Suppressor macrophage treated with lipopolysaccharide for 1 hour (primary cell): ENCODE data around the gene ZFYVE16.
"Not testable (repeated sequence)": the region's sequence is repeated elsewhere in the genome, so short reads cannot be mapped to it uniquely, and the experiment has no call there.

Experiments used
- DNase-seq, 3 donors: peaks; one replicate each; pipeline ENCODE4 v3.0.0-alpha.2; 2020 to 2022

ZFYVE16 gene

DNA sequence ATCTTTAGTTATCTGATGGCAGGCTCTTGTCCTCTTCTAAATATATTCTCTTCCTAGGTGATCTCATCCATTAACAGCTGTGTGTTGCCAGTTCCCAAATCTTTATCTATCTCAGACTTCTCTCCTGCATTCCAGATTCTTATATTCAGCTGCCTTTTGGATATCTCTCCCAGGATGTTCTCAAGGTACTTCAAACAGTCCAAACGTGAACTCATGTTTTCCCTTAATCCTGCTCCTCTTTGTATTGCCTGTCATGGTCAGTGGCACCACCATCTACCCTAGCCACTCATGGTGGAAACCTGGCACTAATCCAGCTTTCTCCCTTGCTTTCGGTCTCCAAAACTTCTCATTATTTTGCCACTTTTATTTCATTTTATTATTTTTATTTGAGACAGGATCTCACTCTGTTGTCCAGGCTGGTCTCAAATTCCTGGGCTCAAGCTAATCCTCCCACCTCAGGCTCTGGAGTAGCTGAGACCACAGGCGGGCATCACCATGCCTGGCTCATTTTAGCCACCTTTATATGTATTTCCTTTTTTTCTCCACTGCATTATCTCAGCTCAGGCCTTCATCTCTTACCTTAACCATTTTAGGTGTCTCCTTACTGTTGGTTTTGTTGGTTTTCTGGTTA, 3.8 kb downstream of the ZFYVE16 start:
- DNase-seq: peak in 2 of 3 donors; percentile 9 to 38

DNA sequence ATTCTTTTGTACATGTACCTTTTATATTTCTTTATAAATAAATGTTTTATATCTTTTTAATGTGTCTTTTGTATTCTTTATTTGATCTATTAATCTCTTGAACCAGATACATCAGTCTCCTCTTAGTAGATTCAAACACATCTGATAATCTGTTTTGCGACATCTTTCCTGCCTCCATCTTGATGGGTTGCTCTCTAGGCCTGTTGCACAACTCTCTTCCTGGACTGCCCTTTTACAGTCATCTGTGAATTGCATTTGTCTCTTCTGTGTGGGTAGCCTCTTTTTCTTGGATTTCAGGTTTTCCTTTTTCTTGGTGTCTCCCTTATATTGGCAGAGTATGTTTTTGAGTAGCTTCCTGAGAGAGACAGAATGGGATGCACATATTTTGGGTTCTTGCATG, 6.2 kb downstream of the ZFYVE16 start:
- DNase-seq: peak; percentile 60 to 71 (median 68)

DNA sequence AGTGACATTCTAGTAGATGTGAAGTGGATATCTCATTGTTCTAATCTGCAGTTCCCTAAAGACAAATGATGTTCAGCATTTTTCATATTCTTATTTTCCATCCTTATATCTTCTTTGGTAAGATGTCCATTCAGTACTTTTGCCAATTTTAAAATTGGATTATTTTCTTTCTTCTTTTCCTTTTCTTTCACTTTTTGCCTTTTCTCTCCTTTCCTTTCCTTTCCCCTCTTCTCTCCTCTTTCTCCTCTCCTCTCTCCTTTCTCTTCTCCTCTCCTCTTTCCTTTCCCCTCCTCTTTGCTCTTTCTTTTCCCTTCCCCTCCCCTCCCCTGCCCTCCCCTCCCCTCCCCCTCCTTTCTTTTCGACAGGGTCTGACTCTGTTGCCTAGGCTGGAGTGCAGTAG, 10.1 kb downstream of the ZFYVE16 start:
- DNase-seq: no peak

DNA sequence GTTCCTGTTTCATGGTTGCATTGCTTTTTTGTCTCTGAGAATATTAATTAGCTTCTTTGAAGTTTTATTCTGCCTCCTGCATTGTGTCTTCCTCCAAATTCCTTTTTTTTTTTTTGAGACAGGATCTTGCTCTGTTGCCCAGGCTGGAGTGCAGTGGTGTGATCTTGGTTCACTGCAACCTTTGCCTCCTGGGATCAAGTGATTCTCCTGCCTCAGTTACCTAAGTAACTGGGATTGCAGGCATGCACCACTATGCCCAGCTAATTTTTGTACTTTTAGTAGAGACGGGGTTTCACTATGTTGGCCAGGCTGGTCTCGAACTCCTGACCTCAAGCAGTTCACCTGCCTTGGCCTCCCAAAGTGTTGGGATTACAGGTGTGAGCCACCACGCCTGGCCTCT, 16.5 kb downstream of the ZFYVE16 start:
- not testable (repeated sequence) for DNase-seq

DNA sequence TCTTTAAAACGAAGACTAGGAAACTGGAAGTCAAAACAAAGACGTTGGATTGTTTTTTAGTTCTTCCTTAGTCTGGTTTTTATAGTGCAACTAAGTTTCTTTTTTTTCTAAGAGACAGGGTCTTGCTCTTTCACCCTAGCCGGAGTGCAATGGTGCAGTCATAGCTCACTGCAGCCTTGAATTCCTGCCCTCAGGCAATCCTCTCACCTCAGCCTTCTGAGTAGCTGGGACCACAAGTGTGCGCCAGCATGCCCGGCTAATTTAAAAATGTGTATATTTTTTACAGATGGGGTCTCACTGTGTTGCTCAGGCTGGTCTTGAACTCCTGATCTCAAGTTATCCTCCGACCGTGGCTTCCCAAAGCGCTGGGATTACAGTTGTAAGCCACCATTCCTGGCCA, 27.6 kb downstream of the ZFYVE16 start:
- DNase-seq: no peak

DNA sequence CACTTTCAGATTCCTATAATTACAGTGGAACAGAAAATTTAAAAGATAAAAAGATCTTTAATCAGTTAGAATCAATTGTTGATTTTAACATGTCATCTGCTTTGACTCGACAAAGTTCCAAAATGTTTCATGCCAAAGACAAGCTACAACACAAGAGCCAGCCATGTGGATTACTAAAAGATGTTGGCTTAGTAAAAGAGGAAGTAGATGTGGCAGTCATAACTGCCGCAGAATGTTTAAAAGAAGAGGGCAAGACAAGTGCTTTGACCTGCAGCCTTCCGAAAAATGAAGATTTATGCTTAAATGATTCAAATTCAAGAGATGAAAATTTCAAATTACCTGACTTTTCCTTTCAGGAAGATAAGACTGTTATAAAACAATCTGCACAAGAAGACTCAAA, 29.5 kb downstream of the ZFYVE16 start:
- DNase-seq: peak; percentile 8 to 37 (median 28)

DNA sequence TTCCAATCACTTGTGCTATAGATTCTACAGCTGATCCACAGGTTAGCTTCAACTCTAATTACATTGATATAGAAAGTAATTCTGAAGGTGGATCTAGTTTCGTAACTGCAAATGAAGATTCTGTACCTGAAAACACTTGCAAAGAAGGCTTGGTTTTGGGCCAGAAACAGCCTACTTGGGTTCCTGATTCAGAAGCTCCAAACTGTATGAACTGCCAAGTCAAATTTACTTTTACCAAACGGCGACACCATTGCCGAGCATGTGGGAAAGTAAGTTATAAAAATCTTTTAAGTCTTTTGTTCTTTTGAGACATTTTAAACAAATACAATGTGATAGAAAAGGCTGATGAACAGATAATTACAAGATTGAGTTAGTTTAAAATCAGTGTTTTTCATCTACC, 30.9 kb downstream of the ZFYVE16 start:
- DNase-seq: no peak

DNA sequence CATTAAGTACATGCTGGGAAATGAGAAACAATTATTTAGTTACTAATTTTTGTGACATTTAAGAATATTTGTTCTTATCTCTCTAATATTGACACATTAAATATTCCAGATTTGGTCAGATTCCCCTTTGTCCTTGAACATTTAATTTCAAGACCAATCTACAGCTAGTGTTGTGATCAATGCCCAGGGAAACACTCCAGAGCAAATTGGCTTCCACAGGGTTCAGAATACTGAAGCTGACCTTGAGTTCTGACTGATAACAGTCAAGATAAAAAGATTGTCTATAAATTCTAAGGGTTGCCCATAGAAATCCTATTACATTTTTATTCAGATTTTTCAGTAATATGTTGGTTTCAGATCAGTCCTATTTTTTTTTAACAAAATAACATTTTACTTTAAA, 31.3 kb downstream of the ZFYVE16 start:
- no peak for DNase-seq

DNA sequence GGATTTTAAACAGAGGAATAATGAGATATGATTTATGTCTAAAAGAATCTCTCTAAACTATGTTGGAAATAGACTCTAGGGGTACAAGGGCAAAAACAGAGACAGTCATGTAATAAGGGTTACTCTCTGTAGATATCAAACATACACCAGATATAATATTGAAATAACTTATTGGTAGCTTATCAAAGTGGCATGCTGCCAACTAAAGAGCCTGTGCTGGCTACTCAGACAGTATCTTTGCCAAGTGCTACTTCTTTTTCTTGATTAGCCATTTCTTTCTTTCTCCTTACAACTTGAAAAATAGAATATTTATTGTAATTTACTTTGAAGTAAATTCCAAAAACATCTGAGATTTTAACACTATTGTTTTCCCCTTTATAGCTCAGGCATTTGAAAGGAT, 34.9 kb downstream of the ZFYVE16 start:
- DNase-seq: no peak

DNA sequence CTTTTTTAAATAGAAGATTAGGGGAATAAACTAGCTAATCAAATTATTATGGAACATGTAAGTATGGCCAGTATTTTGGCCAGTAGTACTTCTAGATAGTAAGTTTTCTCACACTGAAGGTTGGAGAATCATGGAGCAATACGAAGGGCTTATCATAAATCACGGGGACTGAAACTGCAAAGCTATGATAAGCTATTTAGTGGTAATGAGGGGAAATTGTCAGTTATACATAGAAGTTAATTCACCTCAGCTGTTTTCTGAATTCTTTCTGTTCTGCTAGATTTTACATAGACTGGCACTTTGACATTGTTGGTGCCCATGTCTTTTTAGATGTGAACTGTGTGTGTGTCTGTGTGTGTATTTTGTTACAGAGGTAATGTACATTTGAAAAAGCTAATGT, 45.5 kb downstream of the ZFYVE16 start:
- no peak for DNase-seq

DNA sequence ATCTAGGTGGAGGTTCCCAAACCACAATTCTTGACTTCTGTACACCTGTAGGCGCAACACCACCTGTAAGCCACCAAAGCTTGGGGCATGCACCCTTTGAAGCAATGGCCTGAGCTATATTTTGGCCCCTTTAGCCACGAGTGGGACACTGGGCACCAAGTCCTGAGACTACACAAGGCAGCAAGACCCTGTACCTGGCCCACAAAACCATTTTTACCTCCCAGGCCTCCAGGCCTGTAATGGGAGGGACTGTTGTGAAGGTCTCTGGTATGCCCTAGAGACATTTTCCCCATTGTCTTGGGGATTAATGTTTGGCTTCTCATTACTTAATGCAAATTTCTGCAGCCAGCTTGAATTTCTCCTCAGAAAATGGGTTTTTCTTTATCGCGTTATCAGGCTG, 55.4 kb downstream of the ZFYVE16 start:
- DNase-seq: no peak

DNA sequence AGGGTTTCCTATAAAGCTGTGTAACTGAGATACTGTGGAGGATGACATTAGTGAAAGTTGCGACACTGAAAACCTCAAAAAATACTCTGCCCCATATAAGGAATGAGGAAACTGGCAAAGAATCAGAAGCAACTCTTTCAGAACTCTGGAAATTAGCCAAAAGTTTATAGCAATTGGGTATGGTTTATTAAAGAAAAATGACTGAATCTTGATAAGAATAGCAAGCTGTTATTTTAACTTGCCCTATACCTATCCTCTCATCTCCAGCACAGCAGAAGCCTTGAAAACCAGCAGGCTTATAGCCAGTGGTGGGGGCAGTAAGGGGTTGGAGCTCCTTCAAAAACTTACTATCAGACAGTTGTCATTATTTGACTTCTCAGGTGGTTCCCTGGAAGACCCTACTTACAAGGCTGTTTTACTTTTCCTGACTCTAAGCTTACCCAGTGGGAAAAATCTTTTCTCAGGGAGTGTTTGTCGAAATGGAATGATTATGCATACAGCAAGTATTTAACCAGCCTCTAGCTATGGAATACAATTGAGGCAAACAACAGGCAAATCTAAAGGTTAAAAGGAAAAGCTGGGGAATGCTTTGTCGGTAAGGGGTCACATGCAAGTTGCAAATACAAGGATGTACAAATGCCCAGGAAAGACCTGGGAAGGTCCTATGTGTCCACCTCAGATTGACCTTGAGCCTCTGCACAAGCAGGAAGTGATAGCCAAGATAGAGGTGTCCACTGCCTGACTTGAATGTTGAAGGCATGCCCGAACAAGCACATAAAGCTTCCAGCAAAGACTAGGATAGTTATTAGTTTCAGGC, 59.0 kb downstream of the ZFYVE16 start:
- DNase-seq: peak; percentile 49 to 76 (median 74)

DNA sequence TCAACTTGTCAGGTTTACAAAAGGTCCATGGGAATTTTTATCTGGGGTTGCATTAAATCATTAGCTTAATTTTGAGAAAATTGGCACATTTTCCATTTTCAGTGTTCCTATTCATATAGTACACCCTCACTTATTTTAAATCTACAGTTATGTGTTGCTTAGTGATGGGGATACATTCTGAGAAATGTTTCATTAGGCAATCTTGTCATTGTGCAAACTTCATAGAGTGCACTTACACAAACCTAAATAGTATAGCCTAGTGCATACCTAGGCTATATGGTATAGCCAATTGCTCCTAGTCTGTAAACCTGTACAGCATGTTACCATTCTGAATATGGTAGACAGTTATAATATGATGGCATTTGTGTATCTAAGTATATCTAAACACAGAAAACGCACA, 60.3 kb downstream of the ZFYVE16 start:
- no peak for DNase-seq

DNA sequence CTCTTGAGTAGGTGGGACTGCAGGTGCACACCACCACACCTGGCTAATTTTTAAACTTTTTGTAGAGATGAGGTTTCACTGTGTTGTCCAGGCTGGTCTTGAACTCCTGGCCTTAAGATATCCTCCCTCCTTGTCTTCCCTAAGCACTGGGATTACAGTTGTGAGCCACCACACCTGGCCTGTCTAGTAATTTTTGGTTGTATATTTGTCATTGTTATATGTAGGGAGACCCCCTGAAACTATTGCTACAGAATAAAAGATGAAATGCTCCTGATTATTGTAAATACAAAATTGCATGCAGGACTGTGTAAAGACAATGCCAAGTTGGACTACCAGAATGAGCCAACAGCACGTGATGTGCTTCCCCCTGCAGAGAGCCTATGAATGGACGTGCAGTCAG, 62.8 kb downstream of the ZFYVE16 start:
- DNase-seq: not testable (repeated sequence)

DNA sequence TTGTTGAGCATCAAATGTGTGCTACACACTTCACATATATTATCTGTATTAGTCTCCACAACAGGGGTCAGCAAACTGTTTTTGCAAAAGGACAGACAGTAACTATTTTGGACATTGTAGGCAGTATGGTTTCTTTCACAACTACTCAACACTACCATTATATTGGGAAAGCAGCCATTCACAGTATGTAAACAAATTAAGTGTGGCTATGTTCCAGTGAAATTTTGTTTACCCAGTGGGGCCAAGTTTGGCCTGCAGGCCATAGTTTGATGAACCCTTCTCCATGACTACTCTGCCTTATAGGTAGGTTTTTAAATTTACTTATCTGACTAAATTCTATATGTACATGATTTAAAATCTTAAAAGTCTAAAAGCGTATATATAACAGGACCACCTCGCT, 67.1 kb downstream of the ZFYVE16 start:
- DNase-seq: no peak

DNA sequence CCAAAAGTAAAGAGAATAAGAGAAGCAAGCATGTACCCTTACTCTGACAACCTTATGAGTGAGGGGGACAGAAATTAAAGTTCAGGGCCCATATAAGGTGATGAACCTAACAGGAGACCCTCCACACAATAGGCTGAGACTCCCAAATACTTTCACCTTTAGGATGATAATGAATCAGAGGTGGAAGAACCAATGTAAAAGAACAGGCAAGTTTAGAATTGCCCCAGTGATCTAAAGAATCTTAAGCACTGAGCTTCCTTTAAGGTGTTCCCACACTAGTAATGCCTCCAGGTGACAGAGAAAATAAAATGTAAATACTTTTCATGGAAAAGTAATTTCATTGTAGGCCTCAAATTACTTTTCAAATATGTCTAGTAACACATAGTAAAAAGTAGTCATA, 71.8 kb downstream of the ZFYVE16 start:
- no peak for DNase-seq

DNA sequence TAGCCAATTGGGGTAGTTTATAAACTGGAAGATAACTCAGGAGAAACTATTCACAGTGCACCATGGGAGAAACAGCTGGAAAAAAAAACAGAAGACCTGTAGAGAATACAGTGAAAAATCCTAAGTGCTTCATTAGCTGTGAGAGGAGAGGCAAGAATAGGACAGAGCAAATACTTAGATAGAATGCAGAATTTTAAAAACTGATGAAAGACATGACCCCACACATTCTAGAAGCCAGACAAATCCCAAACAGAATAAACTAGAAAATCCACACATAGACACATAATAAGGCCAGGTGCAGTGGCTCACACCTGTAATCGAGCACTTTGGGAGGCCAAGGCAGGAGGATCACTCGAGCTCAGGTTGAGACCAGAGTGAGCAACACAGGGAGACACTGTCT, 72.5 kb downstream of the ZFYVE16 start:
- DNase-seq: no peak

DNA sequence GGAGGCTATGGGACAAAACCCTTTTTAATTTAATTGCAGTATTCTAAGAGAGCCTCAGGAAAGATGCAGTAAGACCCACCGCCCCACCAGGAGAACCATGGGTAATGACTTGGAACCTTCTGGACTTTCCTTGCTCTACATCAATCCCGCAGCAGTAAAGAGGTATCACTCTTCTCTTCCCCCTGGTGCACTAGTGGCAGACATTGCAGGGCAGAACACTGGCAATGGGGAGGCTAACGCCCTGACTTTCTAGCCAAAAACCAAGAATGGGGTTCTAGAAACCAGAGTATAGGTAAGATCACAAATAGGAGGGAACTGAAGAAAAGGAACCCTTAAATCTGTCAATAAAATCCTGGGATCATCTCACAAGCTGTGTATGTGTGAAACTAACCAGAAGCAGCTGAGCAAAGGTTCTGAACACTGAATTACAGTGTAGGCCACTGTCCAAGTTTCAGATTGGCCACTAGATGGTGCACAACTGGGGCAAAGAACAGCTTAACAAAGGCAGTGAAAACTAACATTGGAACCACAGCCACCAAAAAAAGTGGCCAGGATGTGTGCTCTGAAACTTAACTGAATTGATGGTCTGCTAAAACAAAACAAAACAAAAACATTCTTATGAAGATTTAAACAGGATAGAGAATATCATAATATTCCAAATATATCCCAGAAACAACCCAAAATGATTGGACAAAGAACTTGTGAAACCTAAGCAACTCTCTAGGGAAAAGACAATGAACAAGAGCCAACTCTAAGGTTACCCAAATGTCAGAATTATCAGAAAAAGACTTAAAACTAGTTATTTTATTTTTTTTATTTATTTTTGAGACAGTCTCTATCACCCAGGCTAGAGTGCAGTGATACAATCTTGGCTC, 73.4 kb downstream of the ZFYVE16 start:
- DNase-seq: peak; percentile 60 to 74 (median 60)

DNA sequence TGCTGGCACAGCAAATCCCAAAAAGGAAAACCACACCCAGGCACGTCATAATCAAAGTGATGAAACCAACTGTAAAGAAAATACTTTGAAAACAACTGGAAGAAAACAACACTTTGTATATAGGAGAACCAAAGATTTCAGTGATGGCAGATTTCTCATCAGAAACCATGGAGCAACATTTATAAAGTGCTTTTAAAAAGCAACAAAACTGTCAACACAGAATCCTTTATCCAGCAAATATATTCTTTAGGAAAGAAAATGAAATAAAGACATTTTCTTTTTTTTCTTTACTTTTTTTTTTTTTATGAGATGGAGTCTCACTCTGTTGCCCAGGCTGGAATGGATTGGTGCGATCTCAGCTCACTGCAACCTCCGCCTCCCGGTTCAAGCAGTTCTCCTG, 74.7 kb downstream of the ZFYVE16 start:
- no peak for DNase-seq

DNA sequence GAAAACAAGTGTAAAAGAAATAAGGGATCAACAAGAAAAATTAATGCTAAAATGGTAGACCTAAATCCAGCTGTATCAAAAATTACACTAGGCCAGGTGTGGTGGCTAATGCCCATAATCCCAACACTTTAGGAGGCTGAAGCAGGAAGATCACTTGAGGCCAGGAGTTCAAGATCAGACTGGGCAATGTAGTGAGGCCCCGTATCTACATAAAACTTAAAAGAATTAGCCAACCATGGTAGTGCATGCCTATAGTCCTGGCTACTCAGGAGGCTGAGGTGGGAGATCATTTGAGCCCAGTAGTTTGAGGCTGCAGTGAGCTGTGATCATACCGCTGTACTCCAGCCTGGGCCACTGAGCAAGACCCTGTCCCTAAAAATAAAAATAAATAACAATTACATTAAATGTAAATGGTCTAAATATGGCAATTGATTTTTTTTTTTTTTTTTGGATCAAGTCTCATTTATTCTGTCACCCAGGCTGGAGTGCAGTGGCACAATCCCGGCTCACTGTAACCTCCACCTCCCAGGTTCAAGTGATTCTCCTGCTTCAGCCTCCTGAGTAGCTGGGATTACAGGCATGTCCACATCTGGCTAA, 75.9 kb downstream of the ZFYVE16 start:
- no peak for DNase-seq

DNA sequence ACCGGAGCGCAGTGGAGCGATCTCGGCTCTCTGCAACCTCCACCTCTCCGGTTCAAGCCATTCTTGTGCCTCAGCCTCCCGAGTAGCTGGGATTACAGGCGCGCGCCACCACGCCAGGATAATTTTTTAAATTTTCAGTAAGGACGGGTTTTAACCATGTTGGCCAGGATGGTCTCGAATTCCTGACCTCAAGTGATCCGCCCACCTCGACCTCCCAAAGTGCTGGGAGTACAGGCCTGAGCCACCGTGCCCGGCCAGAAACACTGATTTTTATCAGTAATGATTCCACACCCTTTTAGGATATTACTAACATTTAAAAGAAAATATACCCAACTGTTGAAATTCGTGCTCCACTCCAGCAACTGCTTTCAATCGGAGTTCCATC, 79.6 kb downstream of the ZFYVE16 start:
- DNase-seq: no peak

DNA sequence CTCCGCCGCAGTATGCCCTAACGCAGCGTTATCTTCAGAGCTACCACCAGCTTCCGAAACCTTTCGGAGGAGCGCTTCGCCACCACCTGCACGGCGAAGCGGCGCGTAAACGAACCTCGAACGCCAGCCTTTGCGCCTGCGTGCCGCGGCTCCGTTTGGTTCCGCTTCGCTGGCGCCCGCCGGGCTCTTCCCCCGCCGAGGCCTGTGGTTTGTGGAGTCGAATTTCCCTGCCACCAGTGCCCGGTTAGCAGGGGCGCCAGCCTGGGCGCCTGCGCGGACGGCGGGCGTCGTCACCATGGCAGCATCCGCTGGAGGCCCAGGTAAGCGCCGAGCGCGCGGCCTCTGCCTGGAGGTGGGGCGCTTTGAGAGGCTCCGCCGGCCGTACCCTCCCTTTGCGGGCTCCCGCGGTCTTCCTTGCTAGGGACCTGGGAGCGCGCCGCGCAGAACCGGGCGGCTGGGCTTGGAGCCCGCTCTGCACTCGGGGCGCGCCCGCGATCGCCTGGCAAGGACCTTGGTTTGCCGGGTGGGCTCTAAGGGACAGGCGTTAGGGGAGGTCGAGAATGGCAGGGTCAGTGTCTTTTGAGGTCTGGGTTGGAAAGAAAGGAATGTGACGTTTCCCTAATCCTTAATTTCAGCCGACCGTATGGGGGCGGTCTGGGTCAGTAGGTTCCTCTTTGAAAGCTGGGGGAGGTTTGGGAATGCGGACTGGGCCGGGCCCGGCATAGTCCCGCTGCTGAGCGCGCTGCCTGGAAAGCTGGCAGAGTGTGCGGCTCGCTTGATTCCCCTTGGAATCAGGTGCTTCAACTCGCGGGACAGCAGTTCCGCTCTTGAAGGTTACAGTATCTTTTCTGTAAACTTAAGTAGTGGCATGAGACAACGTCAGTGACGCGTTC, 80.2 kb downstream of the ZFYVE16 start, which contains the start of gene FAM151B:
Gene FAM151B (plus strand): TSS at position 272 of the 893 bp plus-strand sequence. CDS start 24 bp downstream, at position 296.
- DNase-seq: peak; percentile 88 to 94 (median 91)
